Right lobe of liver (tissue), 6 donors: ENCODE data around the gene MEF2A. TPM values are rescaled to one million over a fixed set of nuclear protein-coding genes. Genes with fewer than 3 reads are reported as not detected.

Experiments
- ATAC-seq, 4 donors: fragments of 200-7000 bp; cut with Tn5 transposase; one replicate each; pipeline ENCODE4 v1.9.1; 2020; ENCODE audit warnings: mild to moderate bottlenecking in 4 of 4, moderate library complexity in 4 of 4
- DNase-seq, 3 donors: peaks; one replicate each; pipeline ENCODE4 v3.0.0-alpha.2; 2020
- H3K27ac ChIP-seq, 3 donors: fragments of 200-600 bp; one replicate each; pipeline ENCODE4 v1.8.0; 2022
- H3K27me3 ChIP-seq, 2 donors: fragments of 200-600 bp; one replicate each; pipeline ENCODE4 v1.8.0; 2022
- H3K36me3 ChIP-seq, 4 donors: fragments of 200-600 bp; sonication (generic) in 1 of 4; one replicate each; pipeline versions ENCODE4 v1.5.1 to v1.8.0; 2017 to 2022; ENCODE audit warnings: control low read depth in 1 of 4
- H3K4me1 ChIP-seq, 4 donors: fragments of 200-600 bp; sonication (generic) in 1 of 4; one replicate each; pipeline versions ENCODE4 v1.5.1 to v1.8.0; 2017 to 2022; ENCODE audit warnings: control low read depth in 1 of 4
- H3K4me3 ChIP-seq, 3 donors: fragments of 200-600 bp; one replicate each; pipeline ENCODE4 v1.8.0; 2022
- H3K9me3 ChIP-seq, 4 donors: fragments of 200-600 bp; sonication (generic) in 1 of 4; one replicate each; pipeline versions ENCODE4 v1.5.1 to v1.8.0; 2017 to 2022; ENCODE audit warnings: control low read depth in 1 of 4
- POLR2A ChIP-seq: fragments of 450-650 bp; IDR thresholded peaks from one replicate; pipeline ENCODE4 v1.6.1; 2017; ENCODE audit warnings: antibody characterized with exemption, mild to moderate bottlenecking
- WGBS: methylation state at CpG from one replicate; pipeline ENCODE4 v1.1.6; 2018; ENCODE audit warnings: low coverage, low lambda C conversion rate; ENCODE audit not compliant: insufficient coverage; ENCODE audit errors: missing lambda C conversion rate; 5-methylcytosine and 5-hydroxymethylcytosine counted together
- intact Hi-C, 2 donors: fragments of 100-400 bp; cut with DNase I; formaldehyde crosslinking; loops; one replicate each; pipeline versions ENCODE4 v1.11.2 to v1.14.1; 2022
- total RNA-seq, 6 experiments: library from RNA; depleted of rRNA in 2 of 6; stranded (reverse); fragments of >200 nt in 2 of 6; fragmentation: NEBNext Ultra II Directional in 3 of 6; extraction: Animal tissue kit (Norgen Biotek cat#: 25700) in 3 of 6; gene quantifications; one replicate each; pipeline versions ENCODE4 v1.1.0 to v1.2.4, GENCODE V29; 2016 to 2023
- TF ChIP-seq, protein P1 (sequence below), 4 donors: fragments of 200-600 bp in 3 of 4; fragments of 450-650 bp in 1 of 4; IDR thresholded peaks; one replicate each; pipeline versions ENCODE4 v1.5.1 to v1.8.0; 2016 to 2022; ENCODE audit warnings: antibody characterized with exemption in 4 of 4, mild to moderate bottlenecking in 2 of 4
- donor health status: DM: no; HTN: yes; CAD: no.
- donor health status: DM: no; HTN: no; CAD: no.
- donor health status: DM: no; HTN: no; CAD: no.
- donor health status: DM: no; HTN: yes; CAD: no.
- donor health status: DM: no; HTN: yes; CAD: no.

MEF2A gene
- total RNA-seq, 6 experiments from 2014 or later: 20.1 to 35.5 (median 25.4) TPM

DNA sequence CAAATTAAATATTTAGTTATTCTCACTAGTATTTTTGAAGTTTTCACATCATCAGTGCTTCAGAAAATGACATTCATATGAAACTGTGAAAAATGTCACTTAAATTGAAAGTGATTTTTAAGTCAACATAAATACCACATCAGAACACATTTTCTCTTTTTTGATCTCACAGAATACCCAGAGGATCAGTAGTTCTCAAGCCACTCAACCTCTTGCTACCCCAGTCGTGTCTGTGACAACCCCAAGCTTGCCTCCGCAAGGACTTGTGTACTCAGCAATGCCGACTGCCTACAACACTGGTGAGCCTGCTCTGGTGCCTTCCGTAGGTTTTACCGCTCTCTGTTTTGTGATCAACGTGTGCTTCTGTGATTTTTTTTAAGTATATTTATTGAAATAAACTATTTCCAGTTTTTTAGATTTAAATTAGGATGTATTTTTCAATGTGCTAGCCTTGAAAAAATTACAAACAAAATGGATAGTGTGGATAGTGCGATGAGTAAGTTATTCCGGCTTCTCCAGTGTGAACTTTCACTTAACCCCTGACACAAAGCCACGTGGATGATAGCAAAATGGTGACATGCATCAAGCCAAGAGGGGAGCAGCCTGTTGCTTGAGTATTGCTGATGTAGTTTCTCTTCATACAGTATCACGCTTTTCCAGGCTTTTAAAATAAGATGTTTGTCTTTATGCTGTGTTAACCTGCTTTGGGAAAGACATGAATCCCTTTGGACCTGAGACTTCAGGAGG, 140.9 kb downstream of the MEF2A start:
- WGBS: 55% methylated on average over 10 of the region's 10 CpGs
- ATAC-seq (peak in 1 of 4 donors; percentile 16), DNase-seq (no peak)
- no peak for TF ChIP-seq POLR2A
- TF ChIP-seq, protein P1, sequence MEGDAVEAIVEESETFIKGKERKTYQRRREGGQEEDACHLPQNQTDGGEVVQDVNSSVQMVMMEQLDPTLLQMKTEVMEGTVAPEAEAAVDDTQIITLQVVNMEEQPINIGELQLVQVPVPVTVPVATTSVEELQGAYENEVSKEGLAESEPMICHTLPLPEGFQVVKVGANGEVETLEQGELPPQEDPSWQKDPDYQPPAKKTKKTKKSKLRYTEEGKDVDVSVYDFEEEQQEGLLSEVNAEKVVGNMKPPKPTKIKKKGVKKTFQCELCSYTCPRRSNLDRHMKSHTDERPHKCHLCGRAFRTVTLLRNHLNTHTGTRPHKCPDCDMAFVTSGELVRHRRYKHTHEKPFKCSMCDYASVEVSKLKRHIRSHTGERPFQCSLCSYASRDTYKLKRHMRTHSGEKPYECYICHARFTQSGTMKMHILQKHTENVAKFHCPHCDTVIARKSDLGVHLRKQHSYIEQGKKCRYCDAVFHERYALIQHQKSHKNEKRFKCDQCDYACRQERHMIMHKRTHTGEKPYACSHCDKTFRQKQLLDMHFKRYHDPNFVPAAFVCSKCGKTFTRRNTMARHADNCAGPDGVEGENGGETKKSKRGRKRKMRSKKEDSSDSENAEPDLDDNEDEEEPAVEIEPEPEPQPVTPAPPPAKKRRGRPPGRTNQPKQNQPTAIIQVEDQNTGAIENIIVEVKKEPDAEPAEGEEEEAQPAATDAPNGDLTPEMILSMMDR (IDR thresholded peaks at IDR 0.05): no peak
- Histone ChIP-seq H3K36me3 (peaks cover 0 to 13% (median 6%) of the 10 kb centered on the region in 4 donors), H3K27ac (peak overlapping the region; percentile 34 to 78 (median 72)), H3K4me3 (no peak overlapping the region), H3K27me3 (no peaks in the 10 kb centered on the region), H3K9me3 (no peaks in the 10 kb centered on the region), H3K4me1 (peaks cover 0 to 30% (median 4%) of the 10 kb centered on the region in 4 donors)
- intact Hi-C loops: loop anchor here in 1 of 2 donors (10.0 kb wide), 1 partner anchor 302 kb away; no protein-coding TSS in a partner anchor

DNA sequence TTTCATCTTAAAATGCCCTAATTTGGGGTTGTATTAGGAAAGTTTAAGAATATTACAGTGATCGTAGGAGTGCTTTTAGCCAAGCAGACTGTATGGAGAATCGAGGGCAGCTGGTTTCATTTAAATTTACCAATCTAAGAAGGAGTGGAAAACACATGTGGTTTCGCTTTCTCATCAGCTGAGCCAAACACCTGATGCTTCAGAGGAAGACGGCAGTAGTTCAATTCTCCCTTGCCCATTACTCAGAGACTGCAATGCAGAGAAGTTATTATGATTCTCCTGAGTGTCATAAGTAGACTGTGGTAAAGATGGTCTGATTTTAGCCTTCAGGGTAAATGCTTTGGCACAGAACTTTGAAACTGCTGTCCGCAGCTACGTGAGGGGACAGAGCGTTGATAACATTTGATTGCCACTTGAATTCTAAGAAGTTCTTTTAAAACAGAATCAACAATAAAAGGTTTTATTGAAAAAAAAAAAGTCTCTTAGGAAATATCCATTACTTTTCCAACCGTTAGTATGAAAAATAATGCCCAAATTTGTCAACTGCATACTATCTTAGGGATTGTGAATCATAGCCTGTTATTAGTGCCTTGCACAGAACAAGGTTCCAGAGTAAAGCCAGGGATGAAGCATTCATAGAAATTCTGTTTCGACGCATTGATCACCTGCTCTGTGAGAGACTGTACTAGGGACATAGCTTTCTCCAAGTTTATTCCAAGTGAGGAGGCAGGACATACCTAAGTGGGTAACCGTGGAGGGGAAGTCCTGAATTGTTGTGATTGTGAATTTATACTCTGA, 141.9 kb downstream of the MEF2A start:
- peaks cover 0 to 30% (median 4%) of the 10 kb centered on the region in 4 donors for H3K4me1 ChIP-seq
- ATAC-seq (peak in 3 of 4 donors; percentile 5 to 21 (median 17)), DNase-seq (no peak)
- WGBS: 48% methylated on average over 11 of the region's 11 CpGs
- H3K36me3 ChIP-seq: peaks cover 0 to 22% (median 8%) of the 10 kb centered on the region in 4 donors
- H3K27me3 ChIP-seq: no peaks in the 10 kb centered on the region
- no peak overlapping the region for H3K4me3 ChIP-seq
- TF ChIP-seq, protein P1 (IDR thresholded peaks at IDR 0.05): no peak
- no peak for TF ChIP-seq POLR2A
- intact Hi-C loops: loop anchor here in 1 of 2 donors (10.0 kb wide), 1 partner anchor 303 kb away; no protein-coding TSS in a partner anchor
- H3K9me3 ChIP-seq: no peaks in the 10 kb centered on the region
- peak overlapping the region; percentile 34 to 78 (median 72) for H3K27ac ChIP-seq

DNA sequence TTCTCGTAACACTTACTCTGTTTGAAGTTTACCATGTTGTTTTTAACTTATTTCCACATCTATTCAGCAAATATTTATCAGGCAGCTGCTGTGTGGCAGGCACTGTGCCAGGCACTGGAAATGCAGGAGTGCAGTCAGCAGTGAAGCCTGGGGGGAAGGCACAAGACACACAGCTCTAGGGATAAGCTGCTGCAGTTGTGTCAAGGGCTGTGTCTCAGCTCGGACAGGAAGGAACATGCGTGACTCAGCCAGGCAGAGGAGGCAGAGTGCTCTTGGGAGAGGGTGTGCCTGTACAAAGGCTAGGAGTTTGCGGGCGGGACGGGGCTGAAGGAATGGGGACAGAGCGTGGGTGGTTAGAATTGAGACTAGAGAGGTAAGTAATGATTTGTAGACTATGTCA, 142.8 kb downstream of the MEF2A start:
- H3K36me3 ChIP-seq: peaks cover 0 to 29% (median 9%) of the 10 kb centered on the region in 4 donors
- H3K4me3 ChIP-seq: no peak overlapping the region
- H3K27ac ChIP-seq: peak overlapping the region; percentile 34 to 78 (median 72)
- H3K27me3 ChIP-seq: no peaks in the 10 kb centered on the region
- intact Hi-C loops: loop anchor here in 1 of 2 donors (10.0 kb wide), 1 partner anchor 304 kb away; no protein-coding TSS in a partner anchor
- 44% methylated on average over 7 of the region's 7 CpGs for WGBS
- DNase-seq (peak; percentile 76 to 88 (median 84)), ATAC-seq (peak; percentile 68 to 82 (median 72))
- no peaks in the 10 kb centered on the region for H3K9me3 ChIP-seq
- no peak for TF ChIP-seq POLR2A
- TF ChIP-seq, protein P1 (IDR thresholded peaks at IDR 0.05): no peak
- peaks cover 0 to 30% (median 4%) of the 10 kb centered on the region in 4 donors for H3K4me1 ChIP-seq

GRCh38 chr15:99709243-99709986, 143.6 kb downstream of the MEF2A start:
- Histone ChIP-seq H3K4me3 (no peak overlapping the region), H3K4me1 (peaks cover 0 to 23% (median 4%) of the 10 kb centered on the region in 4 donors), H3K9me3 (no peaks in the 10 kb centered on the region), H3K36me3 (peaks cover 0 to 35% (median 9%) of the 10 kb centered on the region in 4 donors), H3K27me3 (no peaks in the 10 kb centered on the region), H3K27ac (no peak overlapping the region)
- intact Hi-C loops: loop anchor here in 1 of 2 donors (10.0 kb wide), 1 partner anchor 305 kb away; no protein-coding TSS in a partner anchor
- DNase-seq: no peak
- ATAC-seq: no peak
- WGBS: 78% methylated on average over 13 of the region's 16 CpGs
- TF ChIP-seq, protein P1 (IDR thresholded peaks at IDR 0.05): no peak
- no peak for TF ChIP-seq POLR2A
